A549 treated with AZD2906 at 1 μM for 4 hours (cell line): ENCODE data around the gene NBPF8. TPM values are rescaled to one million over a fixed set of nuclear protein-coding genes. Genes with fewer than 3 reads are reported as not detected.

Experiments
- total RNA-seq: library from RNA; stranded (reverse); fragments of 200-300 nt; extraction: Qiagen RNA extraction; gene quantifications from 5 replicates; pipeline ENCODE4 v1.2.3, GENCODE V29; 2022

Gene NBPF8, protein sequence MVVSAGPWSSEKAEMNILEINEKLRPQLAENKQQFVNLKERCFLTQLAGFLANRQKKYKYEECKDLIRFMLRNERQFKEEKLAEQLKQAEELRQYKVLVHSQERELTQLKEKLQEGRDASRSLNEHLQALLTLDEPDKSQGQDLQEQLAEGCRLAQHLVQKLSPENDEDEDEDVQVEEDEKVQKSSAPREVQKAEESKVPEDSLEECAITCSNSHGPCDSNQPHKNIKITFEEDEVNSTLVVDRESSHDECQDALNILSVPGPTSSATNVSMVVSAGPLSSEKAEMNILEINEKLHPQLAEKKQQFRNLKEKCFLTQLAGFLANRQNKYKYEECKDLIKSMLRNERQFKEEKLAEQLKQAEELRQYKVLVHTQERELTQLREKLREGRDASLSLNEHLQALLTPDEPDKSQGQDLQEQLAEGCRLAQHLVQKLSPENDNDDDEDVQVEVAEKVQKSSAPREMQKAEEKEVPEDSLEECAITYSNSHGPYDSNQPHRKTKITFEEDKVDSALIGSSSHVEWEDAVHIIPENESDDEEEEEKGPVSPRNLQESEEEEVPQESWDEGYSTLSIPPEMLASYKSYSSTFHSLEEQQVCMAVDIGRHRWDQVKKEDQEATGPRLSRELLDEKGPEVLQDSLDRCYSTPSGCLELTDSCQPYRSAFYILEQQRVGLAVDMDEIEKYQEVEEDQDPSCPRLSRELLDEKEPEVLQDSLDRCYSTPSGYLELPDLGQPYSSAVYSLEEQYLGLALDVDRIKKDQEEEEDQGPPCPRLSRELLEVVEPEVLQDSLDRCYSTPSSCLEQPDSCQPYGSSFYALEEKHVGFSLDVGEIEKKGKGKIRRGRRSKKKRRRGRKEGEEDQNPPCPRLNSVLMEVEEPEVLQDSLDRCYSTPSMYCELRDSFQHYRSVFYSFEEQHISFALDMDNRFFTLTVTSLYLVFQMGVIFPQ
- total RNA-seq, result 3.8 to 4.5 TPM (median 4.1 TPM) in 5 replicates

DNA sequence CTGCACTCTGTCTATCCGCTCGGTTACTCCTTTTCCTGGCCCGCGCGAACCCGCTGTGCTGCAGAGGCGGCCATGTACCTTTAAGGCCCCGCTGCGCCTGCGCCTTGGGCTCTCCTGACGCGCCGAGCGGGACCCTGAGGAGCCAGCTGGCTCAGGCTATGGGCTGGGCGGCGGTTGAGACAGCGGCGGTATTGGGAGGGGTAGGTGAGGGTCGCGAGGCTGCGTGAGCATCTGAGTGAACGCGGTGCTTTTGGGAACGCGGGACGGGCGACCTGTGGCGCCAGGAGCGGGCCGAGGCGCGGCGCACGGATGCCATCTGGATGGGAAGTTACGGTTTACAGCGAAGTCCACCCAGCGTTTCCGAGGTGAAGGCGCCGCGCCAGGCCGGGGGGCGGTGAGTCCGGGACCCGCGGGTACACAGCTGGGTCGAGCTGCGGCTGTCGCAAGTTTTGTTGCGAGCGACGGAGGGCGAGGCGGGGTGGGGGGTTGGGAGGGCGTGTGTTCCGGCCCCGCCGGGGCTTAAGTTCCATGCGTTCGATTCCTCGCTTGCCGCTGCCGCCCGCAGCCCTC is at the start of gene NBPF8:
NBPF8 (plus strand) TSS at position 125 of the 570 bp plus-strand sequence. CDS start 21,488 bp downstream, outside the sequence.

Other genes with a start within 250 kb of the NBPF8 start
- gene SEC22B, start 238.5 kb upstream of the NBPF8 start, total RNA-seq, result 6.8 to 8.3 TPM (median 7.7 TPM) in 5 replicates